AG09309 (cell line): ENCODE results near the gene ADAMTS17.

Source experiments
- DNase-seq: peaks from one replicate; pipeline ENCODE4 v3.0.0-alpha.2; 2010; ENCODE audit warnings: low read depth
- H3K4me3 ChIP-seq: 2 replicates; pipeline ENCODE4 v1.5.1; 2011; ENCODE audit warnings: mild to moderate bottlenecking, low read depth, low read length, moderate library complexity; ENCODE audit not compliant: control insufficient read depth
- CTCF ChIP-seq: IDR thresholded peaks from 2 replicates; pipeline ENCODE4 v1.5.1; 2011; ENCODE audit warnings: mild to moderate bottlenecking, low read depth, low read length, inconsistent platforms; ENCODE audit not compliant: insufficient read depth, control insufficient read depth; ENCODE audit errors: missing control alignments

ADAMTS17 gene

GRCh38 chr15:100208921-100209603 is 132.7 kb downstream of the ADAMTS17 start:
- no peak overlapping the region for H3K4me3 ChIP-seq
- no peak for DNase-seq
- TF ChIP-seq CTCF: no peak

GRCh38 chr15:100207053-100207452 is 134.7 kb downstream of the ADAMTS17 start:
- no peak overlapping the region for H3K4me3 ChIP-seq
- no peak for TF ChIP-seq CTCF
- no peak for DNase-seq

- DNase-seq: no peak
- H3K4me3 ChIP-seq: no peak overlapping the region
- no peak for TF ChIP-seq CTCF
These were observed 135.1 kb downstream of the ADAMTS17 start for GRCh38 chr15:100206643-100207042.

- no peak overlapping the region for H3K4me3 ChIP-seq
- no peak for TF ChIP-seq CTCF
- no peak for DNase-seq
These were observed 136.1 kb downstream of the ADAMTS17 start for GRCh38 chr15:100205549-100206295.

GRCh38 chr15:100204771-100205170 is 137.0 kb downstream of the ADAMTS17 start:
- no peak overlapping the region for H3K4me3 ChIP-seq
- TF ChIP-seq CTCF: no peak
- DNase-seq: no peak

- no peak for DNase-seq
- no peak for TF ChIP-seq CTCF
- no peak overlapping the region for H3K4me3 ChIP-seq
These were observed 137.6 kb downstream of the ADAMTS17 start for GRCh38 chr15:100204211-100204610.
